K562 (cell line): ENCODE data around the gene EYA4. TPM values are rescaled to one million over a fixed set of nuclear protein-coding genes. Genes with fewer than 3 reads are reported as not detected.

Experiments
- ATAC-seq: fragments of 200-7000 bp; cut with Tn5 transposase; 3 replicates; pipeline ENCODE4 v1.9.1; 2020; ENCODE audit warnings: moderate library complexity
- BruUV-seq: library from RNA; stranded (reverse); fragments of 400-500 nt; replicated peaks from 2 replicates; lab custom pipeline; 2021; lab: Mats Ljungman, UMichigan
- CTCF ChIA-PET: fragments of 300-600 bp; formaldehyde crosslinking; extraction: SDS; loops from one replicate; lab custom pipeline; 2021; ENCODE audit warnings: low intra/inter-chr PET ratio; lab: Yijun Ruan, JAX
- POLR2A ChIA-PET: fragments of 300-600, 350-650 bp; sonication (Branson Sonifier 250); formaldehyde crosslinking; extraction: SDS; loops from one replicate; lab custom pipeline; 2021; ENCODE audit warnings: antibody characterized with exemption, inconsistent platforms; lab: Yijun Ruan, JAX
- DNase-seq, 4 experiments: peaks; one replicate each; pipeline versions ENCODE4 v3.0.0 to v3.0.0-alpha.2; 2011 to 2018; ENCODE audit warnings: low spot score in 3 of 4, mixed read lengths in 3 of 4; ENCODE audit errors: extremely low read depth in 1 of 4
- FAIRE-seq: peaks from 2 replicates; lab custom pipeline; 2011; peaks lifted over from hg19 to GRCh38; lab: Jason Lieb, UNC
- H2AFZ ChIP-seq: 2 replicates; pipeline ENCODE4 v1.6.0; 2011; ENCODE audit warnings: low read depth, low read length, control low read depth, inconsistent platforms
- H3K27ac ChIP-seq: fragments of 200-600 bp; 3 replicates; pipeline ENCODE4 v1.8.0; 2011; ENCODE audit warnings: low read depth, mild to moderate bottlenecking, control low read depth, inconsistent platforms, low read length, moderate library complexity, mixed read lengths; ENCODE audit errors: extremely low read depth
- H3K27me3 ChIP-seq, 2 experiments: fragments of 300-600 bp in 1 of 2; 2 replicates in 1 of 2; 3 replicates in 1 of 2; pipeline versions ENCODE4 v1.6.0 to v1.8.0; 2011; ENCODE audit warnings: inconsistent platforms in 2 of 2, low read length in 2 of 2, mild to moderate bottlenecking in 1 of 2, mixed read lengths in 1 of 2, moderate library complexity in 1 of 2; ENCODE audit not compliant: control insufficient read depth in 2 of 2, insufficient read depth in 2 of 2
- H3K36me3 ChIP-seq: fragments of 300-600 bp; 3 replicates; pipeline ENCODE4 v1.8.0; 2011; ENCODE audit warnings: mild to moderate bottlenecking, low read length, inconsistent platforms; ENCODE audit not compliant: control insufficient read depth, insufficient read depth
- H3K4me1 ChIP-seq, 2 experiments: fragments of 200-600 bp in 1 of 2; replicated peaks in 1 of 2; 2 replicates in 1 of 2; 3 replicates in 1 of 2; pipeline versions ENCODE4 v1.5.1 to v1.8.0; 2011; ENCODE audit warnings: inconsistent platforms in 2 of 2, low read length in 2 of 2, mild to moderate bottlenecking in 1 of 2, mixed read lengths in 1 of 2, moderate library complexity in 1 of 2; ENCODE audit not compliant: control insufficient read depth in 2 of 2, insufficient read depth in 2 of 2
- H3K4me2 ChIP-seq: 2 replicates; pipeline ENCODE4 v1.6.1; 2011; ENCODE audit warnings: low read length, control low read depth, inconsistent platforms, mixed read lengths; ENCODE audit not compliant: insufficient read depth
- H3K4me3 ChIP-seq: fragments of 200-600 bp; sonication (generic), shearing (Covaris generic); 2 replicates; pipeline ENCODE4 v1.5.1; 2016; ENCODE audit warnings: control low read depth, inconsistent platforms
- H3K79me2 ChIP-seq: fragments of 200-600 bp; 3 replicates; pipeline ENCODE4 v1.8.0; 2011; ENCODE audit warnings: low read length, inconsistent platforms; ENCODE audit not compliant: control insufficient read depth, insufficient read depth
- H3K9ac ChIP-seq, 2 experiments: 2 replicates each; pipeline versions ENCODE4 v1.6.0 to v1.6.1; 2011; ENCODE audit warnings: low read depth in 2 of 2, low read length in 2 of 2, control low read depth in 1 of 2, inconsistent platforms in 1 of 2, mild to moderate bottlenecking in 1 of 2, mixed read lengths in 1 of 2; ENCODE audit not compliant: insufficient read depth in 1 of 2
- H3K9me1 ChIP-seq: one replicate; pipeline ENCODE4 v1.6.0; 2011; ENCODE audit warnings: inconsistent platforms, mild to moderate bottlenecking, low read length, moderate library complexity; ENCODE audit not compliant: control insufficient read depth, insufficient read depth
- H3K9me3 ChIP-seq: replicated peaks from 2 replicates; pipeline ENCODE4 v1.5.1; 2011; ENCODE audit warnings: low read depth, low read length, inconsistent platforms; ENCODE audit not compliant: control insufficient read depth, insufficient read depth
- H4K20me1 ChIP-seq: replicated peaks from 2 replicates; pipeline ENCODE4 v1.6.1; 2011; ENCODE audit warnings: low read length, inconsistent platforms, mixed read lengths; ENCODE audit not compliant: control insufficient read depth, insufficient read depth
- ATF1 ChIP-seq, 2 experiments: fragments of 450-650 bp in 1 of 2; IDR thresholded peaks; 2 replicates each; pipeline ENCODE4 v1.6.1; 2016; ENCODE audit warnings: missing compliant biosample characterization in 1 of 2, missing genetic modification characterization in 1 of 2
- CAMTA2 ChIP-seq: fragments of 250-450 bp; sonication (Bioruptor Pico); conservative IDR thresholded peaks from 2 replicates; pipeline ENCODE4 v1.5.1; 2022
- CHCHD3 ChIP-seq: fragments of 250-450 bp; sonication (Bioruptor Pico); IDR thresholded peaks from 2 replicates; pipeline ENCODE4 v2.1.2; 2022; ENCODE audit warnings: mild to moderate bottlenecking
- DACH1 ChIP-seq: fragments of 450-650 bp; IDR thresholded peaks from 2 replicates; pipeline ENCODE4 v1.6.1; 2018; ENCODE audit not compliant: partially characterized antibody
- HDAC2 ChIP-seq: fragments of 450-650 bp; IDR thresholded peaks from 2 replicates; pipeline ENCODE4 v1.6.1; 2016; ENCODE audit warnings: mild to moderate bottlenecking
- RHOXF2B ChIP-seq: fragments of 250-450 bp; sonication (Bioruptor Pico); conservative IDR thresholded peaks from 2 replicates; pipeline ENCODE4 v1.5.1; 2021
- ZBTB17 ChIP-seq: fragments of 450-650 bp; formaldehyde crosslinking; IDR thresholded peaks from 2 replicates; pipeline ENCODE4 v1.4.0; 2020; ENCODE audit warnings: mild to moderate bottlenecking
- ZNF398 ChIP-seq: fragments of 250-450 bp; sonication (Bioruptor Pico); IDR thresholded peaks from 2 replicates; pipeline ENCODE4 v1.8.0; 2021; ENCODE audit warnings: moderate library complexity, mild to moderate bottlenecking, inconsistent platforms
- ZNF511 ChIP-seq: sonication (generic); formaldehyde crosslinking; IDR thresholded peaks from 2 replicates; pipeline ENCODE4 v1.8.0; 2022; ENCODE audit warnings: mild to moderate bottlenecking, missing genetic modification reagents
- WGBS: fragments of 100-300 bp; shearing (Covaris generic); methylation state at CpG from one replicate; pipeline ENCODE4 v1.1.6; 2016; ENCODE audit warnings: low coverage, mixed read lengths; ENCODE audit not compliant: insufficient coverage; ENCODE audit errors: missing lambda C conversion rate; 5-methylcytosine and 5-hydroxymethylcytosine counted together
- in situ Hi-C: fragments of 300-500 bp; cut with MboI; formaldehyde crosslinking; loops from 4 replicates; pipeline ENCODE4 v1.15.0; 2018; ENCODE audit warnings: inconsistent platforms, mixed read lengths
- intact Hi-C: fragments of 100-400 bp; cut with micrococcal nuclease; formaldehyde crosslinking; loops from 2 replicates; pipeline ENCODE4 v1.14.2; 2022
- polyA plus RNA-seq, 8 experiments: library from polyadenylated mRNA; depleted of rRNA in 4 of 8; stranded (reverse) in 5 of 8; unstranded in 3 of 8; fragments of >200 nt; fragmentation: Nextera tagmentation in 2 of 8; fragmentation: Illumina TruSeq in 1 of 8; extraction: Ambion mirVana in 2 of 8; extraction: Trizol in 1 of 8; gene quantifications; 2 replicates each; pipeline versions ENCODE4 v1.2.1 to v1.2.3, GENCODE V29; 2011 to 2014; ENCODE audit warnings: inconsistent platforms in 1 of 8, missing spikeins in 1 of 8
- total RNA-seq, 7 experiments: library from RNA; depleted of rRNA in 6 of 7; stranded (reverse); fragments of >200 nt in 6 of 7; fragmentation: Illumina TruSeq in 2 of 7; extraction: Trizol in 2 of 7; gene quantifications; 2 replicates each; pipeline versions ENCODE4 v1.2.1 to v1.2.3, GENCODE V29; 2011 to 2021; ENCODE audit warnings: low replicate concordance in 1 of 7
- TF ChIP-seq, protein P1 (sequence below): fragments of 250-450 bp; sonication (Bioruptor Pico); IDR thresholded peaks from 2 replicates; pipeline ENCODE4 v1.4.0; 2020; ENCODE audit warnings: mild to moderate bottlenecking, moderate library complexity
- TF ChIP-seq, protein P2 (sequence below), 2 experiments: IDR thresholded peaks; 2 replicates each; pipeline ENCODE4 v1.6.1; 2011; ENCODE audit warnings: borderline replicate concordance in 1 of 2, control low read depth in 1 of 2, low read depth in 1 of 2, low read length in 1 of 2, mild to moderate bottlenecking in 1 of 2, mixed read lengths in 1 of 2, moderate library complexity in 1 of 2; ENCODE audit not compliant: insufficient read depth in 1 of 2, insufficient read length in 1 of 2, poor library complexity in 1 of 2, severe bottlenecking in 1 of 2; ENCODE audit errors: extremely low read depth in 1 of 2
- TF ChIP-seq, protein P3 (sequence below), 2 experiments: fragments of 250-450 bp in 1 of 2; fragments of 450-650 bp in 1 of 2; sonication (Bioruptor Pico) in 1 of 2; IDR thresholded peaks; 2 replicates each; pipeline versions ENCODE4 v1.6.1 to v1.8.0; 2016 to 2021; ENCODE audit warnings: mild to moderate bottlenecking in 2 of 2, moderate library complexity in 2 of 2, missing compliant biosample characterization in 1 of 2, missing genetic modification characterization in 1 of 2

EYA4 gene
- total and polyA plus RNA-seq, 9 of the 15 experiments (the other 6 are each of a cell fraction or from before 2014, with no cell fraction given), result 0.03 to 0.04 TPM; not detected in 7

GRCh38 chr6:133392015-133392414 lies 150.9 kb downstream of the EYA4 start (continued):
- TF ChIP-seq, protein P1, sequence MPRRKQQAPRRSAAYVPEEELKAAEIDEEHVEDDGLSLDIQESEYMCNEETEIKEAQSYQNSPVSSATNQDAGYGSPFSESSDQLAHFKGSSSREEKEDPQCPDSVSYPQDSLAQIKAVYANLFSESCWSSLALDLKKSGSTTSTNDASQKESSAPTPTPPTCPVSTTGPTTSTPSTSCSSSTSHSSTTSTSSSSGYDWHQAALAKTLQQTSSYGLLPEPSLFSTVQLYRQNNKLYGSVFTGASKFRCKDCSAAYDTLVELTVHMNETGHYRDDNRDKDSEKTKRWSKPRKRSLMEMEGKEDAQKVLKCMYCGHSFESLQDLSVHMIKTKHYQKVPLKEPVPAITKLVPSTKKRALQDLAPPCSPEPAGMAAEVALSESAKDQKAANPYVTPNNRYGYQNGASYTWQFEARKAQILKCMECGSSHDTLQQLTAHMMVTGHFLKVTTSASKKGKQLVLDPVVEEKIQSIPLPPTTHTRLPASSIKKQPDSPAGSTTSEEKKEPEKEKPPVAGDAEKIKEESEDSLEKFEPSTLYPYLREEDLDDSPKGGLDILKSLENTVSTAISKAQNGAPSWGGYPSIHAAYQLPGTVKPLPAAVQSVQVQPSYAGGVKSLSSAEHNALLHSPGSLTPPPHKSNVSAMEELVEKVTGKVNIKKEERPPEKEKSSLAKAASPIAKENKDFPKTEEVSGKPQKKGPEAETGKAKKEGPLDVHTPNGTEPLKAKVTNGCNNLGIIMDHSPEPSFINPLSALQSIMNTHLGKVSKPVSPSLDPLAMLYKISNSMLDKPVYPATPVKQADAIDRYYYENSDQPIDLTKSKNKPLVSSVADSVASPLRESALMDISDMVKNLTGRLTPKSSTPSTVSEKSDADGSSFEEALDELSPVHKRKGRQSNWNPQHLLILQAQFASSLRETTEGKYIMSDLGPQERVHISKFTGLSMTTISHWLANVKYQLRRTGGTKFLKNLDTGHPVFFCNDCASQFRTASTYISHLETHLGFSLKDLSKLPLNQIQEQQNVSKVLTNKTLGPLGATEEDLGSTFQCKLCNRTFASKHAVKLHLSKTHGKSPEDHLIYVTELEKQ (CRISPR knock-in tag), result no peak
- TF ChIP-seq, protein P2, sequence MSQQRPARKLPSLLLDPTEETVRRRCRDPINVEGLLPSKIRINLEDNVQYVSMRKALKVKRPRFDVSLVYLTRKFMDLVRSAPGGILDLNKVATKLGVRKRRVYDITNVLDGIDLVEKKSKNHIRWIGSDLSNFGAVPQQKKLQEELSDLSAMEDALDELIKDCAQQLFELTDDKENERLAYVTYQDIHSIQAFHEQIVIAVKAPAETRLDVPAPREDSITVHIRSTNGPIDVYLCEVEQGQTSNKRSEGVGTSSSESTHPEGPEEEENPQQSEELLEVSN (IDR thresholded peaks at IDR 0.05; ENCODE audit: borderline replicate concordance in 1 of 2, extremely low read depth in 1 of 2, insufficient read depth in 1 of 2, insufficient read length in 1 of 2, low read depth in 1 of 2, low read length in 1 of 2, poor library complexity in 1 of 2, severe bottlenecking in 1 of 2), result no peak
- TF ChIP-seq ZBTB17 (no peak), ATF1 (CRISPR knock-in tag; IDR thresholded peaks at IDR 0.05) (no peak), ATF1 (tag; IDR thresholded peaks at IDR 0.05) (no peak), CHCHD3 (CRISPR knock-in tag) (no peak), DACH1 (no peak)

DNA sequence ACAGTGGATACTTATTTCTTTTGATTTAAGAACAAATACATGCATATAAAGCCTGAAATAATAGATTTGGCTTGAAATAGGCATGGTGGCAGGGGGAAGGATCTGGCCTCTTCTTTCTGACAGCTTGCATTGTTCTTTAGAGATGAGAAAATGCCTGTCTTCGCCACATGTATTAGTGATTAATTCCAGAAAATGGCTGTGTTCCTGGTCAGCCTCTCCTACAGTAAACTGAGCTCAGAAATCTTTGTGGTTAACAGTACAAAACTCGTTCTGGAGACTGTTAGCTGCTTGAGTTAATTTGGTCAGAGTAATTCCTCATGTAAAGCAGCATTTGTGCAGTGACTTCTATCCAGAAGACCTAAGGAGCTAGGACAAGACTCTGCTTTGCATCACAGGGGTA lies 151.5 kb downstream of the EYA4 start:
- no peak for DNase-seq
- in situ Hi-C loops, result no loop called here
- H3K9me1 ChIP-seq, result no peaks in the 10 kb centered on the region
- TF ChIP-seq, protein P2 (IDR thresholded peaks at IDR 0.05; ENCODE audit: borderline replicate concordance in 1 of 2, extremely low read depth in 1 of 2, insufficient read depth in 1 of 2, insufficient read length in 1 of 2, low read depth in 1 of 2, low read length in 1 of 2, poor library complexity in 1 of 2, severe bottlenecking in 1 of 2), result no peak
- no peak for TF ChIP-seq CAMTA2 (CRISPR knock-in tag)
- no peak for TF ChIP-seq HDAC2
- no peak for TF ChIP-seq RHOXF2B (CRISPR knock-in tag)
- TF ChIP-seq, protein P3, sequence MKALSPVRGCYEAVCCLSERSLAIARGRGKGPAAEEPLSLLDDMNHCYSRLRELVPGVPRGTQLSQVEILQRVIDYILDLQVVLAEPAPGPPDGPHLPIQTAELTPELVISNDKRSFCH (CRISPR knock-in tag; IDR thresholded peaks at IDR 0.05), result no peak
- TF ChIP-seq, protein P3 (tag; IDR thresholded peaks at IDR 0.05), result no peak
- TF ChIP-seq ZNF511 (CRISPR knock-in tag), result no peak
- TF ChIP-seq ZNF398 (CRISPR knock-in tag), result no peak

More for the DNA sequence above, 151.5 kb downstream of the EYA4 start:
- no peaks in the 10 kb centered on the region for H3K27me3 ChIP-seq
- ChIA-PET POLR2A (no interaction called here), CTCF (no interaction called here)
- H3K79me2 ChIP-seq, result no peaks in the 10 kb centered on the region
- H3K27ac ChIP-seq, result no peak overlapping the region
- FAIRE-seq, result no peak
- H3K4me3 ChIP-seq, result no peak overlapping the region
- no peak overlapping the region for H2AFZ ChIP-seq
- H3K4me2 ChIP-seq, result no peak overlapping the region
- no peak for ATAC-seq
- H3K9me3 ChIP-seq, result no peaks in the 10 kb centered on the region
- 0% methylated on average over 2 of the region's 2 CpGs for WGBS
- H3K36me3 ChIP-seq, result no peaks in the 10 kb centered on the region
- no TSS peak for BruUV-seq
- no peak overlapping the region for H3K9ac ChIP-seq
- H4K20me1 ChIP-seq, result no peaks in the 10 kb centered on the region
- H3K4me1 ChIP-seq, result no peaks in the 10 kb centered on the region
- intact Hi-C loops, result no loop called here
